Measurements from ENCODE around the gene COX19.

The COX19 gene

DNA sequence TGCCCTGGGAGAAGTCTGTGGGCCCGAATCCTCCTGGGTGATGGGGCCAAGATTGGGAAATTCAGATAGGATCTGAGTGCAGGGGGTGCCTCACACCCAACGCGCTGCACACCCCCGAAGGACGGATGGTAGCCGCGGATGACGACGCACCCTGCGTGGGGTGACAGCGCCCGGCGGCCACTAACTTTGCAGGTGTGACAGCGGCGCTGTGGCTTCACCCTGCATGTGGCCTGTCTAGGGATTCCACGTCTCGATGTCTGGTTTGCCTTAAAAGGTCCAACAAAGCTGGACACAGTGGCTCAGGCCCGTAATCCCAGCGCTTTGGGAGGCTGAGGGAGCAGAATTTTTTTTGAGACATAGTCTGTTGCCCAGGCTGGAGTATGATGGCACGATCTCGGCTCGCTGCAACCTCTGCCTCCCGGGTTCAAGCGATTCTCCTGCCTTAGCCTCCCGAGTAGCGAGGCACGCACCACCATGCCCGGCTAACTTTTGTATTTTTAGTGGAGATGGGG lies 39.4 kb downstream of the COX19 start:
- H3K4me3 ChIP-seq (ENCODE audit: low read depth, low read length): no peak overlapping the region
- TF ChIP-seq, protein P1, sequence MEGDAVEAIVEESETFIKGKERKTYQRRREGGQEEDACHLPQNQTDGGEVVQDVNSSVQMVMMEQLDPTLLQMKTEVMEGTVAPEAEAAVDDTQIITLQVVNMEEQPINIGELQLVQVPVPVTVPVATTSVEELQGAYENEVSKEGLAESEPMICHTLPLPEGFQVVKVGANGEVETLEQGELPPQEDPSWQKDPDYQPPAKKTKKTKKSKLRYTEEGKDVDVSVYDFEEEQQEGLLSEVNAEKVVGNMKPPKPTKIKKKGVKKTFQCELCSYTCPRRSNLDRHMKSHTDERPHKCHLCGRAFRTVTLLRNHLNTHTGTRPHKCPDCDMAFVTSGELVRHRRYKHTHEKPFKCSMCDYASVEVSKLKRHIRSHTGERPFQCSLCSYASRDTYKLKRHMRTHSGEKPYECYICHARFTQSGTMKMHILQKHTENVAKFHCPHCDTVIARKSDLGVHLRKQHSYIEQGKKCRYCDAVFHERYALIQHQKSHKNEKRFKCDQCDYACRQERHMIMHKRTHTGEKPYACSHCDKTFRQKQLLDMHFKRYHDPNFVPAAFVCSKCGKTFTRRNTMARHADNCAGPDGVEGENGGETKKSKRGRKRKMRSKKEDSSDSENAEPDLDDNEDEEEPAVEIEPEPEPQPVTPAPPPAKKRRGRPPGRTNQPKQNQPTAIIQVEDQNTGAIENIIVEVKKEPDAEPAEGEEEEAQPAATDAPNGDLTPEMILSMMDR (IDR thresholded peaks at IDR 0.05; ENCODE audit: borderline replicate concordance, insufficient read depth, low read depth, low read length): no peak

DNA sequence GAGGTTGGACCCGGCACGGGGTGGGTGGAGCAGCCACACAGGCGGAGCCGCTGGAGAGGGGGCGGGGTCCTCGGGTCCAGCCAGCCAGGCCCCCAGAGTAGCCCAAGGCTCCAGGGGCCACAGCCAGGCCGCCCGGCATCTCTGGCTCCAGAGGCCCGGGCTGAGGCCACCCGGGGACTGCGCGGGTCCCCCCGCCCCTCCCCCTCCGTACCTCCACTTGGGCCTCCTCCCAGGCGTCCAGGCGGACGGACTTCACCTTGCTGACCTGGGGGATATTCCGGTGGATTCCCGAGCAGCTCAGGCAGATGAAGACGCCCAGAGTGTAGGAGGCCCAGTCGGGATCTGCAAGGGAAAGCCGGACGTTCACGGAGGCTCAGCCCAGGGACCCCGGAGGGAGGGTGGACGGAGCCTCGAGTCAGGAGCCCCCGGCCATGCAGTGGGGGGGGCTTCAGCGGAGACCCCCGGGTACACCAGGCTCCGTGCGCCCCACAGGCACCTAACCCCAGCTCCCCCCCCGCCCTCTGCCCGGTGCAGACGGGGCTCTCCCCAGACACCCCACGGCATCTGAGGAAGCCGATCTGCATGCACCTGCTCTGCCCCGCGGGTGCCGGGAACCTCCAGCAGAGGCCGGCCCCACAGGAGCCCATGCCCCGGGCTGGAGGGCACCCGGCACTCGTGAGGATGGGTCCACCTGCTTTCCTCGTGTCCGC lies 40.0 kb downstream of the COX19 start:
- no peak overlapping the region for H3K4me3 ChIP-seq (ENCODE audit: low read depth, low read length)
- TF ChIP-seq, protein P1 (IDR thresholded peaks at IDR 0.05; ENCODE audit: borderline replicate concordance, insufficient read depth, low read depth, low read length): no peak

DNA sequence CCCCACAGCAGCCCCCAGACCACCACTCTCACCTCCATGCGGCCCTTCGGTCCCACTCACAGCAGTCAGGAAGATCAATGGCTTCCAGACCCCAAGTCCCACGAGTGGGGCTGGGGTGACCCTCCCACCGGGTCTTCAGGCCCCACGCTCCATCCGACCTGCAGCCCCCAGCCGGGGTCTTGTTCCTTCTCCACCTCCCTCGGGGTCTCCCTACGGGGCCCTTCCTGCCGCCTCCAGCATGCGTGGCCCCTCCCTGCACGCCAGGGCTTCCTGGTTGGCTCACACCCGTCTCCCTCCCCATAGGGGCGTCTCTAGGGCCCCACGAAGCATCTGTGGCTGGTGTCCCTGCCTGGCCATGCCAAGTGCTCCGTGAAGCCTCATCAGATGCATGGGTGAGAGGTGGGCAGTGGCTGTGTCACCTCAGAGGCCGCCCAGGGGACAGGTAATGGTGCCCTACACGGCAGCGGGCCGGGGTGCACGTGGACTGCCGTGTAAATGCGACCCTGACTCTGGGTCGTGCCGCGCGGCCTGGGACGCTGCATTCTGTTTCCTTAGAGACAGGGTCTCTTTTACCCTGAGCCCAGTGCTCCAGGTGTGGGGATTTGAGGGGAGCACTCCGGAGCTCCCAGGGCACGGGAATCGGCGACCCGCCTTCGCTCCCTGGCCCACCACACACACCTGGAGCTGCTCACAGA lies 40.7 kb downstream of the COX19 start:
- TF ChIP-seq, protein P1 (IDR thresholded peaks at IDR 0.05; ENCODE audit: borderline replicate concordance, insufficient read depth, low read depth, low read length): no peak
- H3K4me3 ChIP-seq (ENCODE audit: low read depth, low read length): no peak overlapping the region

DNA sequence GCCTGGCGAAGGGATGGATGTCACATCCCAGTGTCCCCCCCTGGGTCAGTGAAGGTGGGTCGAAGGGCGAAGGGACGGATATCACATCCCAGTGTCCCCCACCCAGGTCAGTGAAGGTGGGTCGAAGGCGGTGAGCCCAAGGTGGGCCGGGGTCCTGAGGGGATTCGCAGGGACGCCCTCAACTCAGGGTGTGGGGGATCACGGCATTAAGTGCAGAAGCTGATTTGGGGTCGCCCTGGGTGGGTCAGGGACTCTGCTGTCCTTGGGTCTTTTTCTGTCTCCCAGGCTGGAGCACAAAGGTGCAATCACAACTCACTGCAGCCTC lies 42.7 kb downstream of the COX19 start:
- TF ChIP-seq, protein P1 (IDR thresholded peaks at IDR 0.05; ENCODE audit: borderline replicate concordance, insufficient read depth, low read depth, low read length): no peak
- H3K4me3 ChIP-seq (ENCODE audit: low read depth, low read length): no peak overlapping the region

DNA sequence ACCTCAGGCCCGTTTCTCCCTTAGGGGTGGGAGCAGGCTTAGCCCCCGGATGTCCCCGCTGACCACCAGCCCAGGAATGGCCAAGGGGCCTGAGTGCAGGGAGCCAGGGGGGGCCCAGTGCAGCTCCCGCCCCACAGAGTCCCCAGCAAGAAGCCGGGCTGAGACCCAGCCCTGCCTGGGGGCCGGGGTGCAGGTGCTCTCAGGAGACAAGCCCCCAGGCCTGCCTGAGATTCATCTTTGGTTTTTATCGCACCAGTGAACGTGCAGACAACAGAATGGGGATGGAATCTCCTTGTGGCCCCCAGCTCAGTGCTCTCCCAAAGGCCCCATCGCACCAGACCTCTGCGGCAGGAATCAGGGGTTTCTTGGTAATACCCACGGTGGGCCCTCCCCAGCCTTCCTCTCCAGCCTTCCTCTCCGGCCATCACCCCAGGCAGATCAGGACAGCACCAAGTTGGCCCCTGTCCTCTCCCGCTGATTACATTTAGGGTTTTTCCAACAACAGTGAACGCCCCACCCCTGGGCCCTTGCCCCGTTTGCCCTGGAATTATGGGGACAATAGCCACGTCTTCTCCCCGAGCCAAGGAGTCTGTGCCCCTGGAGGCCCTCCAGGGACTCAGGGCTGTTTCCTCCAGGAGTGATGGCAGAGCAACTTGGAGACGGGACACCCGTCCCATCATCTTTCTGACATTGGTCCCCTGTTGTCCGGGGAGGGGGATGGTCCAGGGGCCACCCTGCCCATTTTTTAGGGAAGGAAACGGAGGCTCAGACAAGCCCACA lies 43.3 kb downstream of the COX19 start:
- no peak overlapping the region for H3K4me3 ChIP-seq (ENCODE audit: low read depth, low read length)
- TF ChIP-seq, protein P1 (IDR thresholded peaks at IDR 0.05; ENCODE audit: borderline replicate concordance, insufficient read depth, low read depth, low read length): no peak

DNA sequence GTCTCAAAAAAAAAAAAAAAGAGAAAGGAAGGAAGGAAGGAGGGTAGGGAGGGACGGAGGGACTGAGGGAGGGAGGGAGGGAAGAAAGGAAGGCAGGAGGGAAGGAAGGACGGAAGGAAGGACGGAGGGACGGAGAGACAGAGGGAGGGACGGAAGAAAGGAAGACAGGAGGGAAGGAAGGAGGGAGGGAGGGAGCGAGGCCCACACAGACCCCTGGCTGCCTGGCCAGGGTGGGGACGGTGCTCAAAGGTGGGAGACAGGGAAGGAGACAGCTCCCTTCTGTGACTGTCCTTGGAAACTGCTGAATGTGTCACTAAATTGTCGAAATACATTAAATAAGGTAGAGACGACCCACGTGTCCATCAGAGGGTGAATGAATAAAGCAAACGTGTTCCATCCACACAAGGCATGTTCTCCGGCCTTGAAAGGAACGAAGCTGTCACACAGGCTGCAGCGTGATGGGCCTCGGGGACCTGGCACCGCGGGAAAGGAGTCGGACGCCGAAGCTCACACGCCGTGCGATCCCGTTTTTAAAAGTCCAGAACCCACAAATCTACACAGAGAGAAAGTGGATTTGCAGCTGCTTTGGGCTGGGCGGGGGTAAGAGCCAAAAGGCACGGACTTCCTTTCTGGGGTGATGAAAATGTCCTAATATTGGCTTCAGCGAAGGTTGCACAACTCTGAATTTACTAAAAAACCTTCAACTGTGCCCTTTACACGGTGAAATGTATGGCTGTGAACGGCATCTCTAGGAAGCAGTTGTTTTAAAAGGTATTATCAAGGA lies 44.2 kb downstream of the COX19 start:
- H3K4me3 ChIP-seq (ENCODE audit: low read depth, low read length): no peak overlapping the region
- TF ChIP-seq, protein P1 (IDR thresholded peaks at IDR 0.05; ENCODE audit: borderline replicate concordance, insufficient read depth, low read depth, low read length): no peak

Data from GM12875 (cell line).